ENCODE results near the gene ZMYND8.

DNA sequence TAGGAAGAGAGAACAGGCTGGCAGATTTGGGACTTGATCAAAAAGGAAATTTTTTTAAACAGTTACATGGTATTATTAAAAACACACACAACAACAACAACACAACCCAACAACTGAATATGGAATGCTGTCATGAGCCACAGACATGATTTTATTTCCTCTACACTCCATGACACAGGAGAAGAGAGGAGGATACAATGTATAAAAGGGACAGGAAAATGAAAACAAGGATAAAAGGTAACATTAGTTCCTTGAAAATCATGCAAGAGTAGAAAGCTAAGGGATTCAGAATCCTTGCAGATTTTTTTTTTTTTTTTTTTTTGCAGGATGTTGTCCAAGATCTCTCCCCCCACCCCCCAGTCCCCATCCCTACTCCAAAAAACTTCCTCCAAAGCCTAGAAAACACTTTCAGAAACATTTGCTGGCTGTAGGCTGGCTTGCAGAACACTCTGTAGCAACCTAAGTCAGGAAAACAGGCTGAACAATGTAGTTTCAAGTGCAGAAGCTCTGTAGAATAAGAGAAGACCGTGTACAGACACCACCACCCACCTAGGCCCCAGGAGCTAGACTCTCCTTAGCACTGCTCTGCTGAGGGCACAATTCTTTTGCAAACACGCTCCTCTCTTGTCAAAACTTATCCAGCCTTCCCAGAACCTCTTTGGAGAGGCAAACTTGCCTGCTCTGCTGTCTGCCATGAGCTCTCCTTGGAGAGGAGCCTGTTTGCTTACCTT lies 845 bp downstream of the ZMYND8 start:
- no peak for TF ChIP-seq POLR2AphosphoS5 (IDR thresholded peaks at IDR 0.05)
- no peak for TF ChIP-seq POLR2A (IDR thresholded peaks at IDR 0.05)
- TF ChIP-seq, protein P1, sequence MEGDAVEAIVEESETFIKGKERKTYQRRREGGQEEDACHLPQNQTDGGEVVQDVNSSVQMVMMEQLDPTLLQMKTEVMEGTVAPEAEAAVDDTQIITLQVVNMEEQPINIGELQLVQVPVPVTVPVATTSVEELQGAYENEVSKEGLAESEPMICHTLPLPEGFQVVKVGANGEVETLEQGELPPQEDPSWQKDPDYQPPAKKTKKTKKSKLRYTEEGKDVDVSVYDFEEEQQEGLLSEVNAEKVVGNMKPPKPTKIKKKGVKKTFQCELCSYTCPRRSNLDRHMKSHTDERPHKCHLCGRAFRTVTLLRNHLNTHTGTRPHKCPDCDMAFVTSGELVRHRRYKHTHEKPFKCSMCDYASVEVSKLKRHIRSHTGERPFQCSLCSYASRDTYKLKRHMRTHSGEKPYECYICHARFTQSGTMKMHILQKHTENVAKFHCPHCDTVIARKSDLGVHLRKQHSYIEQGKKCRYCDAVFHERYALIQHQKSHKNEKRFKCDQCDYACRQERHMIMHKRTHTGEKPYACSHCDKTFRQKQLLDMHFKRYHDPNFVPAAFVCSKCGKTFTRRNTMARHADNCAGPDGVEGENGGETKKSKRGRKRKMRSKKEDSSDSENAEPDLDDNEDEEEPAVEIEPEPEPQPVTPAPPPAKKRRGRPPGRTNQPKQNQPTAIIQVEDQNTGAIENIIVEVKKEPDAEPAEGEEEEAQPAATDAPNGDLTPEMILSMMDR (IDR thresholded peaks at IDR 0.05): no peak
- no peak for TF ChIP-seq EP300 (IDR thresholded peaks at IDR 0.05; ENCODE audit: low read depth)
